ENCODE results near the gene KCNC4. TPM values are rescaled to one million over a fixed set of nuclear protein-coding genes. Genes with fewer than 3 reads are reported as not detected.

Gene KCNC4
- polyA plus RNA-seq, 2 donors: 1.8 to 1.9 TPM

DNA sequence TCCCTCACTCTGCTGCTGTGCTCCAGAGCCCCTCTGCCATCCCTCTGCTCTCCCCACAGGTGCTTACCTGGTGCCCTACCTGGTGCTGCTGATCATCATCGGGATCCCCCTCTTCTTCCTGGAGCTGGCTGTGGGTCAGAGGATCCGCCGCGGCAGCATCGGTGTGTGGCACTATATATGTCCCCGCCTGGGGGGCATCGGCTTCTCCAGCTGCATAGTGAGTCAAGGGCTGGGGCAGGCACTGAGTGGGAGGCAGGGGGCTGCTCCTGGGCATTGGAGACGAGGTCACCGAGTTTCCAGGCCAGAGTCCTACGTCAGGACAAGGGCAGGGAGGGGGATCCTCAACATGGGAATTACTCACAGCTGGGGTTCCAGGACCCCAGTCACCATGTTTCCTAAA is 38.1 kb upstream of the KCNC4 start:
- Histone ChIP-seq H3K36me3 (ENCODE audit: control insufficient read depth in 2 of 2, insufficient read depth in 2 of 2, low read length in 1 of 2) (no peaks in the 10 kb centered on the region), H3K27me3 (ENCODE audit: control insufficient read depth in 1 of 2, insufficient read depth in 2 of 2, low read length in 2 of 2) (no peaks in the 10 kb centered on the region), H3K4me3 (ENCODE audit: low read depth in 1 of 2, low read length in 2 of 2) (no peak overlapping the region), H3K27ac (ENCODE audit: low read depth in 2 of 2, low read length in 1 of 2) (no peak overlapping the region), H3K4me1 (ENCODE audit: control insufficient read depth in 2 of 2, insufficient read depth in 2 of 2, low read length in 1 of 2) (no peaks in the 10 kb centered on the region), H3K9me3 (ENCODE audit: control insufficient read depth in 2 of 2, insufficient read depth in 1 of 2, low read depth in 1 of 2, low read length in 1 of 2) (no peaks in the 10 kb centered on the region)
- WGBS, 2 donors: 90% methylated on average over 9 to 10 of the region's 10 CpGs

DNA sequence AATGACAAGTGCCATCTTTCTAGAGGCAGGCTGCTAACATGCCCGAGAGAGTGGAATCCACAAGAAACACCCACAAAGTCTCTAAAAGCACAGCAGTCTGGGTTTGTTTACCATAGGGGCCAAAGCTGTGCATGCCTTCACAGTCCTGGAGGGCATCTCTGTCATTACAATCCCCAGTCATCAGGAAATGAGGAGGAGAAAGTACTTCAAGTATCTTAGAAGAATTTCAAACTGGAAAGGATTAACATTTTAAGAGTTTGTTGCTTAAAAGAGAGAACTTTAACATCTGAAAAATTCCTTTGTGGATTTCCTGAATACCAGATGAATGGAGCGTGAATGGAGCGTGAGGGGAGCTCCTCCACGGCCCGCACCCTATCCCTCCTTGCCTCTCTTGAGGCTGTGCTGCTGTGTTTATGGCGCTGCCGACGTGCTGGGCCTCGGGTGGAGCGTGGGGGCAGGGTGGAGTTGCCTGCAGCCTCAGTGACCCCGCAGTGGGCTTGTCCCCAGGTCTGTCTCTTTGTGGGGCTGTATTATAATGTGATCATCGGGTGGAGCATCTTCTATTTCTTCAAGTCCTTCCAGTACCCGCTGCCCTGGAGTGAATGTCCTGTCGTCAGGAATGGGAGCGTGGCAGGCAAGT is 36.5 kb upstream of the KCNC4 start:
- no peaks in the 10 kb centered on the region for H3K4me1 ChIP-seq (ENCODE audit: control insufficient read depth in 2 of 2, insufficient read depth in 2 of 2, low read length in 1 of 2)
- WGBS, 2 donors: 72% methylated on average over 15 of the region's 15 CpGs
- no peaks in the 10 kb centered on the region for H3K9me3 ChIP-seq (ENCODE audit: control insufficient read depth in 2 of 2, insufficient read depth in 1 of 2, low read depth in 1 of 2, low read length in 1 of 2)
- H3K4me3 ChIP-seq (ENCODE audit: low read depth in 1 of 2, low read length in 2 of 2): no peak overlapping the region
- no peaks in the 10 kb centered on the region for H3K27me3 ChIP-seq (ENCODE audit: control insufficient read depth in 1 of 2, insufficient read depth in 2 of 2, low read length in 2 of 2)
- H3K27ac ChIP-seq (ENCODE audit: low read depth in 2 of 2, low read length in 1 of 2): no peak overlapping the region
- H3K36me3 ChIP-seq (ENCODE audit: control insufficient read depth in 2 of 2, insufficient read depth in 2 of 2, low read length in 1 of 2): no peaks in the 10 kb centered on the region

DNA sequence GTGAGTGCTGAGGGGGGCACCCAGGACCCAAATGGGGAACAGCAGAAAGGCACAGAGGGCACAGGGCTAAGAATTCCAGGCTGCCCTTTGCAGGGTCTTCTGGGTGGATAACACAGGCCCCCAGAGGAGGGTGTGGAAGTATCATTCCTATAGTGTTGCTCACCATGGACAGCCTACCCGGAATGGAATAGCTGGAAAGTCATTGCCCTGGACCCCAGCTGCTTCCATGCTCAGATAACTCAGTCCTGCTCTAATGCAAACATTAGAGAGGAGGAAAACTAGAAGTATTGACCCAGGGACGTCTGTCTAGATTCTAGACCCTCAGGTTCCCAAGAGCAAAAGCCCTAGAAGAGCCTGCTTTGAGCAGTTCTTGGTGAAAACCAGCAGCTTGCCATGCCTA is 35.2 kb upstream of the KCNC4 start:
- no peaks in the 10 kb centered on the region for H3K27me3 ChIP-seq (ENCODE audit: control insufficient read depth in 1 of 2, insufficient read depth in 2 of 2, low read length in 2 of 2)
- no peak overlapping the region for H3K4me3 ChIP-seq (ENCODE audit: low read depth in 1 of 2, low read length in 2 of 2)
- no peak overlapping the region for H3K27ac ChIP-seq (ENCODE audit: low read depth in 2 of 2, low read length in 1 of 2)
- 65 to 71% methylated on average over 2 of the region's 2 CpGs for WGBS, 2 donors
- no peaks in the 10 kb centered on the region for H3K9me3 ChIP-seq (ENCODE audit: control insufficient read depth in 2 of 2, insufficient read depth in 1 of 2, low read depth in 1 of 2, low read length in 1 of 2)
- H3K4me1 ChIP-seq (ENCODE audit: control insufficient read depth in 2 of 2, insufficient read depth in 2 of 2, low read length in 1 of 2): no peaks in the 10 kb centered on the region
- H3K36me3 ChIP-seq (ENCODE audit: control insufficient read depth in 2 of 2, insufficient read depth in 2 of 2, low read length in 1 of 2): no peaks in the 10 kb centered on the region

DNA sequence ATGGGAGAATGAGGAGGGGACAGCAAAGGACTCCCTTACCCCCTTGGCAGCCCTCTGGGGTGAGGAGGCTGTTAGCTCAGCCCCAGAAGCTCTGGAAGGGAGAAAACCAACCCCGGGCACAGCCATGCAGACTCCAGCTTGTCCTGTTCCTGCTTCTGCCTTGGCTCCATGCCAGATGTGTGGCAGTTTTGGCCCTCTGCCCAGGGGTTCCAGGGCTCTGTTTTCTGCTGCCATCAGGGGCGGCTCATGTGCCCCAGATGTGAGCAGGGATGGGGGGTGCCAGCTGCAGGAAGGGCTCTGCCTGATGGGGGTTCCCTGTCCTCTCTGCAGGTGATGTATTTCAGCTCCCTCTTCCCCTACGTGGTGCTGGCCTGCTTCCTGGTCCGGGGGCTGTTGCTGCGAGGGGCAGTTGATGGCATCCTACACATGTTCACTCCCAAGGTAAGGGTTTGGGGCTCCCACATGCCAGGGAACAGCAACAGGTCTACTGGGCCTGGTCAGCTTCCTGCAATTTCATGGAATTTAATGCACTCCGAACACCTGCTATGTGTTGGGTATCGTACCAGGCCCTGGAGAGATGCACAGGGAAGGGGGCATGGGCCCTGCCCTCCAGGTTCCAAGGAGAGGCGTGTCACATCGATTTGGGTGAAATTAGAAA is 33.7 kb upstream of the KCNC4 start:
- H3K36me3 ChIP-seq (ENCODE audit: control insufficient read depth in 2 of 2, insufficient read depth in 2 of 2, low read length in 1 of 2): no peaks in the 10 kb centered on the region
- WGBS, 2 donors: 44 to 45% methylated on average over 9 of the region's 9 CpGs
- H3K4me3 ChIP-seq (ENCODE audit: low read depth in 1 of 2, low read length in 2 of 2): no peak overlapping the region
- no peaks in the 10 kb centered on the region for H3K27me3 ChIP-seq (ENCODE audit: control insufficient read depth in 1 of 2, insufficient read depth in 2 of 2, low read length in 2 of 2)
- no peaks in the 10 kb centered on the region for H3K9me3 ChIP-seq (ENCODE audit: control insufficient read depth in 2 of 2, insufficient read depth in 1 of 2, low read depth in 1 of 2, low read length in 1 of 2)
- H3K27ac ChIP-seq (ENCODE audit: low read depth in 2 of 2, low read length in 1 of 2): no peak overlapping the region
- no peaks in the 10 kb centered on the region for H3K4me1 ChIP-seq (ENCODE audit: control insufficient read depth in 2 of 2, insufficient read depth in 2 of 2, low read length in 1 of 2)

DNA sequence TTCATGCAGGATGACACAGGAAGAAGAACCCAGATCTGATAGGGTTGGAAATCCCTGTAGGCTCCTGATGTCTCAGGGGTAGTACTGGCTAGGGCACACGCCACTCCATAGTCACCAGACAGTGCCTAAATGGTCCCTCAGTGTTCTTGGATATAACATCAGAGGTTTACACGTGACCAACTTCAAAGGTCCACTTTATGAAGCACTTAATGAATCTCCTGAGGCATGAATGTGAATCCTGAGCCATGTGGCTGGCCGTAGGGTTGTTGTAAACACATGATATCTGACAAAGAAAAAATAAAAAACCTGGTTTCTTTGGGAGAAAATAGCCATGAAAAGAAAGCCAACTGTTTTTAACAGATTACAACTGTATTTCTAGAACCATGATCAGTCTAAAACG is 32.3 kb upstream of the KCNC4 start:
- H3K9me3 ChIP-seq (ENCODE audit: control insufficient read depth in 2 of 2, insufficient read depth in 1 of 2, low read depth in 1 of 2, low read length in 1 of 2): no peaks in the 10 kb centered on the region
- H3K36me3 ChIP-seq (ENCODE audit: control insufficient read depth in 2 of 2, insufficient read depth in 2 of 2, low read length in 1 of 2): no peaks in the 10 kb centered on the region
- H3K27me3 ChIP-seq (ENCODE audit: control insufficient read depth in 1 of 2, insufficient read depth in 2 of 2, low read length in 2 of 2): no peaks in the 10 kb centered on the region
- no peaks in the 10 kb centered on the region for H3K4me1 ChIP-seq (ENCODE audit: control insufficient read depth in 2 of 2, insufficient read depth in 2 of 2, low read length in 1 of 2)
- WGBS, 2 donors: 61 to 62% methylated on average over 4 of the region's 4 CpGs
- no peak overlapping the region for H3K27ac ChIP-seq (ENCODE audit: low read depth in 2 of 2, low read length in 1 of 2)
- H3K4me3 ChIP-seq (ENCODE audit: low read depth in 1 of 2, low read length in 2 of 2): no peak overlapping the region

DNA sequence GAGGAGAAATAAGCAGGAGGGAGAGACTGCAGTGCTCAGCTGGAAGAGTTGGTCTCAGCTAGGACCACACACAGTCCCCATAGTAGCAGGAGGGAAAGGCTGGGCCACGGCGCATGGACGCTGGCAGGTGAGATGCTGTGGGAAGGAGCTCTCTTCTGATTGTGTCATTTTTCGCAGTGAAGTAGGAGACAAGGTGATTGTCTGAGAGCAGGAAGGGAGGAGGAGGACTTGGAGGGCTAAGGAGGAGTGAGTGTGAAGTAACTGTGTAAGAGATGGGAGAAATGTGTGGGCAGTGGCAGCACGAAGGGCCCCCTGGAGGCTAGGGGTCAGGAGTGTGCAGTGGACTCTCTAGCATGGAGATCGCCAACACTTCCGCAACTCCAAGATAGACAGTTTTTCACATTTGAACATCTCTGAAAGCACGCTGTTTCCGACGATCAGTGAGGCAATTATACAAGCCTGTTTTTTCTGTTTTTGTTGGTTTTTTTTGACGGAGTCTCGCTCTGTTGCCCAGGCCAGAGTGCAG is 26.4 kb upstream of the KCNC4 start:
- H3K9me3 ChIP-seq (ENCODE audit: control insufficient read depth in 2 of 2, insufficient read depth in 1 of 2, low read depth in 1 of 2, low read length in 1 of 2): no peaks in the 10 kb centered on the region
- H3K27me3 ChIP-seq (ENCODE audit: control insufficient read depth in 1 of 2, insufficient read depth in 2 of 2, low read length in 2 of 2): no peaks in the 10 kb centered on the region
- H3K27ac ChIP-seq (ENCODE audit: low read depth in 2 of 2, low read length in 1 of 2): no peak overlapping the region
- no peaks in the 10 kb centered on the region for H3K4me1 ChIP-seq (ENCODE audit: control insufficient read depth in 2 of 2, insufficient read depth in 2 of 2, low read length in 1 of 2)
- no peaks in the 10 kb centered on the region for H3K36me3 ChIP-seq (ENCODE audit: control insufficient read depth in 2 of 2, insufficient read depth in 2 of 2, low read length in 1 of 2)
- no peak overlapping the region for H3K4me3 ChIP-seq (ENCODE audit: low read depth in 1 of 2, low read length in 2 of 2)
- WGBS, 2 donors: 84 to 89% methylated on average over 12 of the region's 12 CpGs

DNA sequence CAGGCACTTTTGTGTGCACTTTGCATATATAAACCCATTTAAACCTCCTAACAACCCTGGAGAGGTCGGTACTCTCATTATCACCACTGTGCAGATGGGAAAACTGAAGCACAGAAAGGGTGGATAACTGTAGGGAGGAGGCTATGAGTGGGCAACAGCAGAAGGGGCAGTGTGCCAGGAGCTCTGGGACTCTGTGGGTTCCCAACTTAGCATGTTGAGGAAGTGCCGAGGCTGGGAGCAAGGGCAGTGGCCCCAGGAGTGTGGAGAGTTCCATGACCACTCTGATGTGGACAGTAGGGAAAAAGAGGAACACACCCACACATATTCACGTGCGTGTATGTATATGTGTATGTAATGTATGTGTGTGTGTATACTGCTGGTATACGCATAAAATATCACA is 25.7 kb upstream of the KCNC4 start:
- Histone ChIP-seq H3K4me3 (ENCODE audit: low read depth in 1 of 2, low read length in 2 of 2) (no peak overlapping the region), H3K27me3 (ENCODE audit: control insufficient read depth in 1 of 2, insufficient read depth in 2 of 2, low read length in 2 of 2) (no peaks in the 10 kb centered on the region), H3K27ac (ENCODE audit: low read depth in 2 of 2, low read length in 1 of 2) (no peak overlapping the region), H3K9me3 (ENCODE audit: control insufficient read depth in 2 of 2, insufficient read depth in 1 of 2, low read depth in 1 of 2, low read length in 1 of 2) (no peaks in the 10 kb centered on the region), H3K36me3 (ENCODE audit: control insufficient read depth in 2 of 2, insufficient read depth in 2 of 2, low read length in 1 of 2) (no peaks in the 10 kb centered on the region), H3K4me1 (ENCODE audit: control insufficient read depth in 2 of 2, insufficient read depth in 2 of 2, low read length in 1 of 2) (no peaks in the 10 kb centered on the region)
- 65 to 79% methylated on average over 5 of the region's 5 CpGs for WGBS, 2 donors

DNA sequence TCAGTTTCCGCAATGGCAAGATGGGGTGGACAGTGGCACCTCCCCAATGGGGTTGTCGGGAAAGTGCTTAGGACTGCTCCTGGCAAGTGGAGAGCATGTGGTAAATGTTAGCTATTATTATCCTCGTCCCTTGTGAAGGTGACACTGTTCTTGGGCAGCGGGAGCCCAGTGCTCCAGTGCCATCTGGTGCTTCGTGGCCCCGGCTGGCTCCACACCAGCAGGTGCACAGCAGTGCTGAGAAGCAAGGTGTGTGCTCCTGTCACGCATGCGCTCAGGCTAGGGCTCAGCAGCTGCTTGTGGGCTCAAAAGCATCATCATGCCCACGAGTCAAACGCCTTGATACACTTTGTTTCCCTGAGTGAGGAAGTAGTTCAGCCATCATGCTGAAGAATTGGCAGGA is 24.9 kb upstream of the KCNC4 start:
- Histone ChIP-seq H3K36me3 (ENCODE audit: control insufficient read depth in 2 of 2, insufficient read depth in 2 of 2, low read length in 1 of 2) (no peaks in the 10 kb centered on the region), H3K4me3 (ENCODE audit: low read depth in 1 of 2, low read length in 2 of 2) (no peak overlapping the region), H3K27ac (ENCODE audit: low read depth in 2 of 2, low read length in 1 of 2) (no peak overlapping the region), H3K27me3 (ENCODE audit: control insufficient read depth in 1 of 2, insufficient read depth in 2 of 2, low read length in 2 of 2) (no peaks in the 10 kb centered on the region), H3K4me1 (ENCODE audit: control insufficient read depth in 2 of 2, insufficient read depth in 2 of 2, low read length in 1 of 2) (no peaks in the 10 kb centered on the region), H3K9me3 (ENCODE audit: control insufficient read depth in 2 of 2, insufficient read depth in 1 of 2, low read depth in 1 of 2, low read length in 1 of 2) (no peaks in the 10 kb centered on the region)
- WGBS, 2 donors: 73% methylated on average over 10 of the region's 10 CpGs

DNA sequence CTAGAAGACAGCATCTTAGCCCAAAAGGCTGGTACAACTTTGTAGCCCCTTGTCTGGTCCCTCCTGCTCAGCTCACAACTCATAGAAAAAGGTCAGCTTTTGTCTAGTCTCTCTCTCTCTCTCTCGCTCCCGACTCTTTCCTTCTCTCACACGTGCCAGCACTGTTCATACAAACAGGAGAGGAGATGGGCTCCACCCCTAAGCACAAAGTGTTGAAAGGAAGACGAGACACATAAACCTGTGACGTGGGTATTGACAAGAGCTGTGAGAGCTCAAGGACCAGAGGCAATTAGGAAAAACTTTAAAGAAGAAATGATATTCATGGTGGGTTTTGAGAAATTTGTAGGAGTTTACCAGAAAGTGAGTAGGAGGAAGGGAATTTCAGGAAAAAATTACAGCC is 23.6 kb upstream of the KCNC4 start:
- Histone ChIP-seq H3K36me3 (ENCODE audit: control insufficient read depth in 2 of 2, insufficient read depth in 2 of 2, low read length in 1 of 2) (no peaks in the 10 kb centered on the region), H3K9me3 (ENCODE audit: control insufficient read depth in 2 of 2, insufficient read depth in 1 of 2, low read depth in 1 of 2, low read length in 1 of 2) (no peaks in the 10 kb centered on the region), H3K4me3 (ENCODE audit: low read depth in 1 of 2, low read length in 2 of 2) (no peak overlapping the region), H3K27me3 (ENCODE audit: control insufficient read depth in 1 of 2, insufficient read depth in 2 of 2, low read length in 2 of 2) (no peaks in the 10 kb centered on the region), H3K4me1 (ENCODE audit: control insufficient read depth in 2 of 2, insufficient read depth in 2 of 2, low read length in 1 of 2) (no peaks in the 10 kb centered on the region), H3K27ac (ENCODE audit: low read depth in 2 of 2, low read length in 1 of 2) (no peak overlapping the region)
- WGBS, 2 donors: 39 to 40% methylated on average over 5 of the region's 5 CpGs
